Caki2 (cell line): ENCODE data around the gene ITGAV. TPM values are rescaled to one million over a fixed set of nuclear protein-coding genes. Genes with fewer than 3 reads are reported as not detected.

Experiments
- DNase-seq: peaks from one replicate; pipeline ENCODE4 v3.0.0-alpha.2; 2015; ENCODE audit warnings: low read depth
- in situ Hi-C: cut with HindIII; loops from 2 replicates; pipeline ENCODE4 v1.10.0; 2016; ENCODE audit warnings: low sequenced_read_pairs, low pct_unique_long_range_greater_than_20kb, mixed read lengths
- total RNA-seq: library from RNA; depleted of rRNA; stranded (reverse); fragments of >200 nt; shearing (Covaris generic); gene quantifications from 2 replicates; pipeline ENCODE4 v1.2.3, GENCODE V29; 2014; ENCODE audit warnings: low replicate concordance

The ITGAV gene
- total RNA-seq, 1 experiment from 2014 or later: 155 TPM

DNA sequence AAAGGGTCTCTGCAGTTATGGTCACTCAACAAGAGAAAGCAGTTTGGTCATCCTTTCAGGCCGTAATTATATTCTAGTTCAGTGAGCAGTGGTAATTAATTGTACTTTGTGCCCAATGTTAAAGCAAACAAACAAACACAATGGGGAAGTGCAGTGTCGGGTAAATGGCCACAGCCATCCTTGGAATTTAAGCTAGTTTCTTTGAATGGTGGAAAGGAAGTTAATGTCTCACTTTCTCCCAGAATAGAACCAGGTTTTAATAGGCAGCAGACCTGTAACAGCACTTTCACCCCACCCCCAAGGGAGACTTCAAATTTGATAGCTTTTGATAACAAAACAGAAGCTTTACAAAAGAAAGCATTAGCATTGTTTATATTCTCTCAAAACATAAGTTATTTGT, 20.0 kb upstream of the ITGAV start:
- DNase-seq: peak; percentile 92

DNA sequence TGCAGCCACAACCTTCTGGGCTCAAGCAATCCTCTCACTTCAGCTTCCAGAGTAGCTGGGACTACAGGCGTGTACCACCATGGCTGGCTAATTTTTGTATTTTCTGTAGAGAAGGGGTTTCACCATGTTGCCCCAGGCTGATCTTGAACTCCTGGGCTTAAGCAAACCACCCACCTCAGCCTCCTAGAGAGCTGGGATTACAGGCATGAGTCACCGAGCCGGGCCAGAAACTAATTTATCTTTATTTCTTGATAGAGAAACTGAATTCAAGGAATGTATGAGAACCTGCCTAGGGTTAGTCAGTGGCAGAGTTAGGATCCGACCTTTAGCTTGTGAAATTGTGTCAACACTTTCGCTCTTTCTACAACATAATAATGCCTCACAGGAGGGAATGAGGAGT, 19.3 kb upstream of the ITGAV start:
- in situ Hi-C loops: no loop called here
- peak; percentile 81 for DNase-seq

More for the DNA sequence above, 20.0 kb upstream of the ITGAV start:
- in situ Hi-C loops: no loop called here

GRCh38 chr2:186572705-186573104, 17.2 kb upstream of the ITGAV start:
- in situ Hi-C loops: no loop called here
- DNase-seq: peak; percentile 89

DNA sequence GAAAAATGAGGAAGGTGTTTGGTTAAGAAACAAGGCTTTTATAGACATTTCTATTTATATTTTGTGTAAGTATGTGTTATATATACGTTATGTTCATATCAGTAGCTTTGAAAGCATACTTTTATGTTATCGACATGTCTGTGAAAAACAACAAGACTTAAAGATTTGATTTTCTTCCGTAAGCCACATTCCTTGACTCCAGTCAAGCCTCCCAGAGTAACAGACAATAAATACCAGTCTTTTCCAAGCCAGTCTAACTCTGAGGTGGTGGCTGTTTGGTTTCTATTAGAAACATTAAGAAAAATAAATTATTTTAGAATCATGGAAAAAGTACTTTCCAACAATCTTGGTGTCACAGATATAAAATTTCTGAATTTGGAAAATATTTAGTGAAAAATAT, 16.3 kb upstream of the ITGAV start:
- no peak for DNase-seq
- in situ Hi-C loops: no loop called here

DNA sequence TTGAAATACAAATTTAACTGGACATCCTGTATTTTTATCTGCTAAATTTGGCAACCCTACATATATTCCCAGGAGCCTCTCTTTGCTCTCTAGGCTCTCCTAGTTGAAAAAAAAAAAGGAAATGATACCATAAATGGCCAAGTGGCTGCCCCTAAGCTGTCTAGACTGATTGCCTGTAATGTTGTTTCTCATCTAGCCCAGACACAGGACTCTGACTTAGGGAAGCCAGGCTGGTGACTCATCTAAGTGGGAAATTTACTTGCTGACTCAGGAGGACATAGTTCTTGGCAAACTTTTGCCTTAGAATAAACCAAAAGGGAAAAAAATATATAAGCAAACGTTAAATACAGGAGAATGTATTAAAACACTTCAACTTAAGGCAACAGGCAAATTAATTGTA, 14.6 kb upstream of the ITGAV start:
- in situ Hi-C loops: no loop called here

DNA sequence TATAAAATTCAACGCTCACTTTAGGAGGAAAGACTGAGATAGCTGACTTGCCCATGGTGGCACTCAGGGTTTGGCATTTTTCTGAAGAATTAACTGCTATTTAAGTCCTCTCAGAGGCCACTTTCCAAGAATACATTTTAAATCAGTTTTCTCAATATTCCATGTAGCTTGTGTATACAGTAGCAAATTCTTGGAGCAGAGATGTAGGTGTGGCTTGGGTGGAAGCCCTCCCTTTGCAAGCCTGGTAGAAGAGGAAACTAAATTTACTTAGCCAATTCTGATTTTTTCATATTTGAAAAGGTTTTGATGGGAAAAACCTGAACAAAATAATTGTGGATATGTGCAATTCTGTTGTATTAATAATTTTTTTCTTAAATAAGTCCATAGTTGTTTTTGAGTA, 14.0 kb upstream of the ITGAV start:
- DNase-seq: no peak
- in situ Hi-C loops: no loop called here

More for the DNA sequence above, 14.6 kb upstream of the ITGAV start:
- peak; percentile 96 for DNase-seq

- in situ Hi-C loops: no loop called here
- DNase-seq: no peak
Observed at GRCh38 chr2:186576614-186577013, 13.2 kb upstream of the ITGAV start.

GRCh38 chr2:186582698-186583097, 7.2 kb upstream of the ITGAV start:
- in situ Hi-C loops: no loop called here
- no peak for DNase-seq

DNA sequence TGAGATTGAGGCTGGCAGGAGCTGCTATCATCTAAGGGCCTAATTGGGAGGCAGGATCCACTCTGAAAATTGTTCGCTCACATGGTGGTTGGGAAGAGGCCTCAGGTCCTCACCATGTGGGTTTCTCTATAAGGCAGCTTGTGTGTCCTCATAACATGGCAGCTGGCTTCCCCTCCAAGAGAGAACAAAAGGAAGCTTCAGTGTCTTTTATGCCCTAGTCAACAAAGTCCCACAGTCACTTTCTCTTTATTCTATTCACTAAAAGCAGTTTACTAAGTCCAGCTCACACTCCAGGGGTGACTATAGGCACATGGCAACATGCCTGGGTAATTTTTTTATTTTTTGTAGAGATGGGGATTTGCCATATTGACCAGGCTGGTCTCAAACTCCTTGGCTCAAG, 5.8 kb upstream of the ITGAV start:
- in situ Hi-C loops: no loop called here

GRCh38 chr2:186588421-186588820, 1.4 kb upstream of the ITGAV start:
- no peak for DNase-seq
- in situ Hi-C loops: no loop called here

More for the DNA sequence above, 5.8 kb upstream of the ITGAV start:
- DNase-seq: no peak

DNA sequence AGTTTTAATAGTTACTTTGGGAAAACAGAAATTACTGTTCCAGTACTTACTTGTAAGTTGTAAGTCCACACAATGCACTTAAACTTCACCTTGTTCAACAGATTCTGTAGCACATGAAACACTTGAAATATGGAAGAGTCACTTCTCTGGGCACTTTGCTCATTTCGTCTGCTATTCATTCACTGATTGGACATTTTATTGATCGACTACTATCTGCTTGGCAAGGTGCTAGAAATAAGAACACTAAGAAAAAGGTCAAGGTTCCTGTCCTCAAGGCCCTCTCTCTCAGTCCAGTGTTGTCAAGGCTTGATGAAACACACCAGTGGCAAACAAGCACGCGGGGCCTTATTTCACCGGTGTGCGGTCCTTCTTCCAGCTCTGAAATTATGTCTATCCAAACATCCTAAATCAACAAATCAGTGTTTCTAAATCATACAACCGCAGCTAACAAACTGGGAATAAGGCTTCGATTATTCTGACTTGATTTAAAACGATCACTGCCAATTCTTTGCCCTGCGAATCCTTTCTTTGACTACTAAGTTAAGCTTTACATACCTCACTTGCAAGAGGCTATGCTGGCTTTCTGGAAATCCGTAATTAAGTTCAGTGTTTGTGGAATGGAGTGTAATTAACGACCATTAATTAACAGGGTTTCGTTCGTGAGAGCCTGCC, 780 bp upstream of the ITGAV start:
- in situ Hi-C loops: no loop called here
- no peak for DNase-seq

DNA sequence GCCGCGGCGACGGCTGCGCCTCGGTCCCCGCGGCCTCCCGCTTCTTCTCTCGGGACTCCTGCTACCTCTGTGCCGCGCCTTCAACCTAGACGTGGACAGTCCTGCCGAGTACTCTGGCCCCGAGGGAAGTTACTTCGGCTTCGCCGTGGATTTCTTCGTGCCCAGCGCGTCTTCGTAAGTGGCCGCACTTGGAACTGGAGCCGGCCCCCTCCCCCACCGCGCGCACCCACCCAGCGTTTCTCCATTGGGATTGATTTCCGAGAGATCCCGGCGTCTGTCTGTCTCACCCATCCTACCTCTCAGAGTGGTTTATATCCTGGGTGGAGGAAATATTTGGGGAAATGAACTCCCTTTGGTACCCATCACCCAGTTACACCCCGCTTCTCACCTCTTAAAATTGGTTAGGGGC, 498 bp downstream of the ITGAV start:
- no peak for DNase-seq
- in situ Hi-C loops: no loop called here

- DNase-seq: peak; percentile 67
- in situ Hi-C loops: no loop called here
Observed at GRCh38 chr2:186590759-186591505, 1.1 kb downstream of the ITGAV start.

GRCh38 chr2:186591506-186591890, 1.6 kb downstream of the ITGAV start:
- DNase-seq: no peak
- in situ Hi-C loops: no loop called here

- DNase-seq: peak; percentile 19
- in situ Hi-C loops: no loop called here
Observed at GRCh38 chr2:186592137-186592875, 2.5 kb downstream of the ITGAV start.

DNA sequence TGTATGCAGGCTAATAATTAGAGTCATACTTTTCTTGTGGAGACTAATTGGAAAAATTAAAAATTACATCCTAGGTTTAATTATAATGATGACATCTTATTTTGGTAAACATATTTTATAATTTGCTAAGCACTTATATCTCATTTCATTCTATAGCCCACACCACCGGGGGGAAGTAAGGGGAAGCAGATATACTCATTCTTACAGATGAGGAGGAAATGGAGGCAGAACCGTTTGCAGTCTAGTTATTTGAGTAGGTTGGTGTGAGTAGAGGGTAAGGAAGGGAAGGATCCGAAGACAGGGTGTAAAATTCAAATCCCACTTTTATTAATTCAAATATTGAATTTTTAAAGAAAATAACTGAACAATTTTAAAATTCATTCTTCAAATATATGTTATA, 3.7 kb downstream of the ITGAV start:
- no peak for DNase-seq
- in situ Hi-C loops: no loop called here

DNA sequence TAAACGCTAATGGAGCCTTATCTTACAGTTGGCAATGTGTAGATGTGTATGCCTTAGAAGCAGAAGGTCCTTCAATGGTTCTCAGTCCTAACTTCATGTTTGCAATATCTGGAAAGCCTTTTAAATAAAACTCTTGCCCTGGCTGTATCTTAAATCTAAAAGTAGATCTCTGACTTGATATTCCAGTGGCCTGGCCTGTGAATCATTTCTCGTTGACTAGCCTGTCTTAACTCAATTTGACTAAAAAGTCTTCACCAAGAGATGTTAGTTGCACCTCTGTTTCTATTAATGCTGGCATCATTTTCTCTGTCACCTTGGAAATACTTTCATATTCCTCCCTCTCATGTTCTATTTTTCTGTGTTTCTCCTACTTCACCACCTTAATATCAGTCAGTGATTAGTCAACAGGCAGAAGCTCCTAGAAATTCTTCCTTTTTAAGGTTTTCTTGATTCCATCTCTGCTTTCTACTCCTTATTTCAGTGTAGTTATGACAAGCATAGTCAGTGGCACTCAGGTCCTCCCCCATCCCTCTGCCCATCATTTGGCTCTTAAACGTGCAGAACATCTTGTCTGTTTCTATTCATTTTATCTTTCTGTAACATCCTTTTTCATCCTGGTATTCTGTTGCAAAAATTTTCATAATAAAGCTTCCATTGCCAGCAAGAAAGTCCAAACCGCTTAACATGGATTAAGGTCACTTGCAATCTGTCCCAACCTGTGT, 4.3 kb downstream of the ITGAV start:
- no peak for DNase-seq
- in situ Hi-C loops: no loop called here

DNA sequence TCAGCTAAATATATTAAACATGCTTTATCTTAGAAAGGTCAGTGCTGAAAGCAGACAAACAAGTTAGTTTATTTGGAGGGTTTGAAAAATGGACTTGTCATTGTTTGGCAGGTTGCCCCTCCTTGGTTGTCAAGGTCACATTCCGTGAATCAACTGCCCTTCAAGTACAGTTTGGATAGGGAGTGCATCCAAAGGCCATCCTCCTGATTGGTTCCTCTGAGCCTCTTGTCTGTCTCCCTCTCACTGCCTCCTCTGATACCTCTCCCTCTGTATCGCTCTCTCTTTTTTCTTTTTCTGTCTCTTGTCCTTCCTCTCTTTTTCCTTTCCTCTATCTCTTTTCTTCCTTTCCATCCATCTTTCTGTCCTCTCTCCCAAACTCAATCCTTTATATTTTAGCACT, 5.4 kb downstream of the ITGAV start:
- in situ Hi-C loops: no loop called here

More for the DNA sequence above, 5.4 kb downstream of the ITGAV start:
- DNase-seq: peak; percentile 27
